H9 (cell line): ENCODE measurements around the gene GJB2. TPM values are rescaled to one million over a fixed set of nuclear protein-coding genes. Genes with fewer than 3 reads are reported as not detected.

Source experiments
- DNase-seq: peaks from one replicate; pipeline ENCODE4 v3.0.0-alpha.2; 2017
- H2AFZ ChIP-seq: one replicate; pipeline ENCODE4 v1.6.1; 2013; ENCODE audit warnings: mild to moderate bottlenecking, low read length, control low read depth, moderate library complexity
- H2AK5ac ChIP-seq: 2 replicates; pipeline ENCODE4 v1.6.1; 2013; ENCODE audit warnings: low read length, control low read depth, mixed read lengths; ENCODE audit not compliant: insufficient read length
- H2BK120ac ChIP-seq: one replicate; pipeline ENCODE4 v1.6.1; 2013; ENCODE audit warnings: low read depth, mild to moderate bottlenecking, low read length, control low read depth, inconsistent platforms; ENCODE audit not compliant: poor library complexity, severe bottlenecking
- H2BK12ac ChIP-seq: 2 replicates; pipeline ENCODE4 v1.6.1; 2013; ENCODE audit warnings: low read length, control low read depth, mixed read lengths, low read depth; ENCODE audit not compliant: insufficient read length
- H2BK15ac ChIP-seq: 2 replicates; pipeline ENCODE4 v1.6.1; 2013; ENCODE audit warnings: low read depth, low read length, control low read depth
- H2BK20ac ChIP-seq: one replicate; pipeline ENCODE4 v1.6.1; 2013; ENCODE audit warnings: low read depth, mild to moderate bottlenecking, low read length, control low read depth, inconsistent platforms; ENCODE audit not compliant: poor library complexity, severe bottlenecking
- H2BK5ac ChIP-seq: 2 replicates; pipeline ENCODE4 v1.6.1; 2013; ENCODE audit warnings: low read length, control low read depth, mixed read lengths; ENCODE audit not compliant: insufficient read length
- H3K14ac ChIP-seq: 2 replicates; pipeline ENCODE4 v1.6.1; 2013; ENCODE audit warnings: low read length, control low read depth; ENCODE audit not compliant: insufficient read depth
- H3K18ac ChIP-seq: 2 replicates; pipeline ENCODE4 v1.6.1; 2013; ENCODE audit warnings: low read depth, mild to moderate bottlenecking, mixed read lengths, low read length, control low read depth; ENCODE audit not compliant: insufficient read length
- H3K23ac ChIP-seq: 2 replicates; pipeline ENCODE4 v1.6.1; 2013; ENCODE audit warnings: low read length, control low read depth, mixed read lengths, low read depth; ENCODE audit not compliant: insufficient read length
- H3K23me2 ChIP-seq: 2 replicates; pipeline ENCODE4 v1.6.1; 2013; ENCODE audit warnings: low read depth, mild to moderate bottlenecking, mixed read lengths, low read length, control low read depth; ENCODE audit not compliant: insufficient read length, poor library complexity, severe bottlenecking
- H3K27ac ChIP-seq: 2 replicates; pipeline ENCODE4 v1.5.1; 2013; ENCODE audit warnings: low read length, control low read depth, mixed read lengths, low read depth; ENCODE audit not compliant: insufficient read length
- H3K27me3 ChIP-seq: 2 replicates; pipeline ENCODE4 v1.6.1; 2013; ENCODE audit warnings: low read length, control low read depth, inconsistent platforms; ENCODE audit not compliant: insufficient read depth
- H3K4ac ChIP-seq: 2 replicates; pipeline ENCODE4 v1.6.1; 2013; ENCODE audit warnings: low read depth, mild to moderate bottlenecking, control low read depth, inconsistent platforms, low read length, moderate library complexity
- H3K4me1 ChIP-seq: 2 replicates; pipeline ENCODE4 v1.6.1; 2013; ENCODE audit warnings: low read length, control low read depth, inconsistent platforms; ENCODE audit not compliant: insufficient read depth
- H3K4me2 ChIP-seq: 2 replicates; pipeline ENCODE4 v1.6.1; 2013; ENCODE audit warnings: low read length, control low read depth, mixed read lengths; ENCODE audit not compliant: insufficient read length, insufficient read depth
- H3K56ac ChIP-seq: 2 replicates; pipeline ENCODE4 v1.6.1; 2013; ENCODE audit warnings: low read depth, mild to moderate bottlenecking, mixed read lengths, low read length, control low read depth; ENCODE audit not compliant: insufficient read length
- H3K79me1 ChIP-seq: 2 replicates; pipeline ENCODE4 v1.6.1; 2013; ENCODE audit warnings: low read depth, mild to moderate bottlenecking, moderate library complexity, low read length, control low read depth, inconsistent platforms; ENCODE audit not compliant: insufficient read depth, poor library complexity, severe bottlenecking
- H3K79me2 ChIP-seq: 2 replicates; pipeline ENCODE4 v1.6.1; 2013; ENCODE audit warnings: low read length, control low read depth, inconsistent platforms; ENCODE audit not compliant: insufficient read depth
- H3K9ac ChIP-seq: 2 replicates; pipeline ENCODE4 v1.6.1; 2013; ENCODE audit warnings: low read length, control low read depth, mixed read lengths; ENCODE audit not compliant: insufficient read length; ENCODE audit errors: extremely low read depth
- H3K9me3 ChIP-seq: one replicate; pipeline ENCODE4 v1.6.1; 2013; ENCODE audit warnings: low read depth, low read length, inconsistent platforms; ENCODE audit not compliant: control insufficient read depth
- H3T11ph ChIP-seq: one replicate; pipeline ENCODE4 v1.6.1; 2013; ENCODE audit warnings: mild to moderate bottlenecking, low read length, control low read depth, inconsistent platforms
- H4K20me1 ChIP-seq: one replicate; pipeline ENCODE4 v1.6.1; 2013; ENCODE audit not compliant: control insufficient read depth, insufficient read length, insufficient read depth
- H4K5ac ChIP-seq: 2 replicates; pipeline ENCODE4 v1.6.1; 2013; ENCODE audit warnings: low read depth, mild to moderate bottlenecking, mixed read lengths, low read length, control low read depth; ENCODE audit not compliant: insufficient read length
- H4K8ac ChIP-seq: replicated peaks from 2 replicates; pipeline ENCODE4 v1.6.1; 2013; ENCODE audit warnings: low read length, control low read depth, mixed read lengths, low read depth; ENCODE audit not compliant: insufficient read length
- H4K91ac ChIP-seq: 2 replicates; pipeline ENCODE4 v1.6.1; 2013; ENCODE audit warnings: low read depth, mild to moderate bottlenecking, moderate library complexity, mixed read lengths, low read length, control low read depth; ENCODE audit not compliant: insufficient read length
- H3K27ac Mint-ChIP-seq, 3 experiments: 2 replicates in 2 of 3; 3 replicates in 1 of 3; pipeline ENCODE4 v1.8.0; 2020 to 2021; ENCODE audit warnings: mixed read lengths in 3 of 3, mild to moderate bottlenecking in 1 of 3, moderate library complexity in 1 of 3
- H3K27me3 Mint-ChIP-seq: 2 replicates; pipeline ENCODE4 v1.8.0; 2021; ENCODE audit warnings: low read depth, mild to moderate bottlenecking, moderate library complexity, mixed read lengths
- H3K36me3 Mint-ChIP-seq, 3 experiments: 2 replicates in 2 of 3; 3 replicates in 1 of 3; pipeline ENCODE4 v1.8.0; 2020 to 2021; ENCODE audit warnings: low read depth in 3 of 3, mixed read lengths in 3 of 3; ENCODE audit not compliant: insufficient read depth in 1 of 3
- H3K4me1 Mint-ChIP-seq, 2 experiments: 2 replicates each; pipeline ENCODE4 v1.8.0; 2020; ENCODE audit warnings: mixed read lengths in 2 of 2
- H3K4me3 Mint-ChIP-seq, 2 experiments: 2 replicates in 1 of 2; 3 replicates in 1 of 2; pipeline ENCODE4 v1.8.0; 2020 to 2021; ENCODE audit warnings: mild to moderate bottlenecking in 2 of 2, mixed read lengths in 2 of 2, moderate library complexity in 1 of 2
- H3K9me3 Mint-ChIP-seq, 2 experiments: 2 replicates in 1 of 2; 3 replicates in 1 of 2; pipeline ENCODE4 v1.8.0; 2020; ENCODE audit warnings: mild to moderate bottlenecking in 2 of 2, mixed read lengths in 2 of 2, moderate library complexity in 1 of 2
- WGBS: extraction: QIAGEN DNeasy Blood & Tissue Kit; methylation state at CpG from one replicate; pipeline ENCODE4 v1.1.7; 2013; ENCODE audit warnings: missing lambda C conversion rate, low lambda C conversion rate, mixed read lengths; ENCODE audit not compliant: insufficient read length; ENCODE audit errors: extremely low coverage; 5-methylcytosine and 5-hydroxymethylcytosine counted together
- total RNA-seq: library from RNA; stranded (reverse); gene quantifications from 2 replicates; pipeline ENCODE4 v1.2.1, GENCODE V29; 2021
- TF ChIP-seq, protein P1 (sequence below): fragments of 200-600 bp; sonication (generic); conservative IDR thresholded peaks from 3 replicates; pipeline ENCODE4 v1.8.0; 2021; ENCODE audit warnings: antibody characterized with exemption, mild to moderate bottlenecking

GJB2 gene
- total RNA-seq, 1 experiment from 2014 or later, result 0.28 TPM

DNA sequence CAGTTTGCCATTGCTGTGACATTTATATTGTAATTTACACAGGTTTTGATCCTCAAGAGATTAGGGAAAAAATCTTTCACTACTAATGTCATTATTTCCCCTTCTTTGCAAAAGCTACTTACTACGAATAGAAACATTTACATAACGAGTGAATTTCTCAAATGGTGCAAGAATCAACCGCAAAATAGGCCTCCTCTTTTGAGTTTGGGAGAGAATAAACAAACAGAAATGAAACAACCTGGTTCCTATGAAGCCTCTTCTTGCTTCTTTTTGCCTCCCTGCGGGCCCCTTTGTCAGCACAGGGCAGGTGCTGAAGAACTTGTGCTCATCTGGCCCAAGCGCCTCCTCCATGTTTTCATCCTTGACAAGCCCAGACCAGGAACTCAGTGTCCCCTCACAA, 21.8 kb downstream of the GJB2 start:
- no peaks in the 10 kb centered on the region for H3K27me3 ChIP-seq
- no peak overlapping the region for H3T11ph ChIP-seq
- no peak overlapping the region for H2BK5ac ChIP-seq
- H3K36me3 Mint-ChIP-seq, result no peaks in the 10 kb centered on the region
- no peak overlapping the region for H3K27ac Mint-ChIP-seq
- H3K79me2 ChIP-seq, result no peaks in the 10 kb centered on the region
- no peak overlapping the region for H3K4me3 Mint-ChIP-seq
- H2BK12ac ChIP-seq, result no peak overlapping the region
- no CpG with 5 or more reads among the region's 5 CpGs for WGBS
- no peak overlapping the region for H3K9ac ChIP-seq
- no peak overlapping the region for H3K18ac ChIP-seq
- no peak overlapping the region for H4K5ac ChIP-seq
- H3K4me1 Mint-ChIP-seq, result peaks cover 6 to 9% of the 10 kb centered on the region in 2 experiments
- no peak overlapping the region for H2BK120ac ChIP-seq
- no peak overlapping the region for H3K4ac ChIP-seq
- no peak overlapping the region for H4K91ac ChIP-seq
- no peak overlapping the region for H3K14ac ChIP-seq
- H4K8ac ChIP-seq, result no peak overlapping the region
- H2BK20ac ChIP-seq, result no peak overlapping the region
- no peak overlapping the region for H3K23ac ChIP-seq
- DNase-seq, result no peak
- H3K27me3 Mint-ChIP-seq, result peaks cover 32% of the 10 kb centered on the region
- H4K20me1 ChIP-seq, result no peaks in the 10 kb centered on the region
- H3K79me1 ChIP-seq, result no peaks in the 10 kb centered on the region
- no peak overlapping the region for H2BK15ac ChIP-seq
- no peaks in the 10 kb centered on the region for H3K9me3 ChIP-seq
- H3K9me3 Mint-ChIP-seq, result no peaks in the 10 kb centered on the region
- H3K56ac ChIP-seq, result no peak overlapping the region
- H2AFZ ChIP-seq, result no peak overlapping the region
- H3K4me1 ChIP-seq, result no peaks in the 10 kb centered on the region
- H3K27ac ChIP-seq, result no peak overlapping the region
- no peaks in the 10 kb centered on the region for H3K23me2 ChIP-seq
- H2AK5ac ChIP-seq, result no peak overlapping the region
- no peak overlapping the region for H3K4me2 ChIP-seq
- TF ChIP-seq, protein P1, sequence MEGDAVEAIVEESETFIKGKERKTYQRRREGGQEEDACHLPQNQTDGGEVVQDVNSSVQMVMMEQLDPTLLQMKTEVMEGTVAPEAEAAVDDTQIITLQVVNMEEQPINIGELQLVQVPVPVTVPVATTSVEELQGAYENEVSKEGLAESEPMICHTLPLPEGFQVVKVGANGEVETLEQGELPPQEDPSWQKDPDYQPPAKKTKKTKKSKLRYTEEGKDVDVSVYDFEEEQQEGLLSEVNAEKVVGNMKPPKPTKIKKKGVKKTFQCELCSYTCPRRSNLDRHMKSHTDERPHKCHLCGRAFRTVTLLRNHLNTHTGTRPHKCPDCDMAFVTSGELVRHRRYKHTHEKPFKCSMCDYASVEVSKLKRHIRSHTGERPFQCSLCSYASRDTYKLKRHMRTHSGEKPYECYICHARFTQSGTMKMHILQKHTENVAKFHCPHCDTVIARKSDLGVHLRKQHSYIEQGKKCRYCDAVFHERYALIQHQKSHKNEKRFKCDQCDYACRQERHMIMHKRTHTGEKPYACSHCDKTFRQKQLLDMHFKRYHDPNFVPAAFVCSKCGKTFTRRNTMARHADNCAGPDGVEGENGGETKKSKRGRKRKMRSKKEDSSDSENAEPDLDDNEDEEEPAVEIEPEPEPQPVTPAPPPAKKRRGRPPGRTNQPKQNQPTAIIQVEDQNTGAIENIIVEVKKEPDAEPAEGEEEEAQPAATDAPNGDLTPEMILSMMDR, result no peak
